ENCODE measurements around the gene UCMA. TPM values are rescaled to one million over a fixed set of nuclear protein-coding genes. Genes with fewer than 3 reads are reported as not detected.

UCMA gene
- total and polyA plus RNA-seq, 10 of the 15 experiments (the other 5 are each of a cell fraction or from before 2014, with no cell fraction given) = 0.15 TPM; not detected in 9

DNA sequence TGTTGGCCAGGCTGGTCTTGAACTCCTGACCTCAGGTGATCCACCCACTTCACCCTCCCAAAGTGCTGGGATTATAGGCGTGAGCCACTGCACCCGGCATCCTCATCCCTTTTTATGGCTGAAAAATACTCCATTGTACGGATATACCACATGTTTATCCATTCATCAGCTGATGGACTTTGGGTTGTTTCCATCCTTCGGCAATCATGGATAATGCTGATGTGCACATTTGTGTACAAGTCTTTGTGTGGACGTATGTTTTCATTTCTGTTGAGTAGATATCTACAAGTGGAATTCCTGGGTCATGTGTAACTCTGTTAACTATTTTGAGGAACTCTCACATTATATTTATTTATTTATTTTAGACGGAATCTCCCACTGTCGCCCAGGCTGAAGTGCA, 5.7 kb upstream of the UCMA start:
- Histone ChIP-seq H2AFZ (ENCODE audit: control insufficient read depth, low read depth, low read length) (no peak overlapping the region), H3K79me2 (ENCODE audit: control insufficient read depth, insufficient read depth, low read length) (no peaks in the 10 kb centered on the region), H3K27ac (ENCODE audit: control insufficient read depth, insufficient read depth) (no peak overlapping the region), H4K20me1 (ENCODE audit: control insufficient read depth, insufficient read depth) (no peaks in the 10 kb centered on the region), H3K27me3 (replicated peaks in 1 of 2; ENCODE audit: control insufficient read depth in 2 of 2, insufficient read depth in 2 of 2, low read length in 1 of 2) (no peaks in the 10 kb centered on the region), H3K9ac (ENCODE audit: control insufficient read depth, insufficient read depth, low read length) (no peak overlapping the region), H3K9me3 (replicated peaks; ENCODE audit: control insufficient read depth, insufficient read depth, low read length) (no peaks in the 10 kb centered on the region), H3K4me1 (ENCODE audit: control insufficient read depth, insufficient read depth, low read length) (no peaks in the 10 kb centered on the region), H3K4me3 (no peak overlapping the region), H3K36me3 (ENCODE audit: control insufficient read depth in 2 of 2, insufficient read depth in 2 of 2, low read length in 1 of 2) (no peaks in the 10 kb centered on the region), H3K4me2 (ENCODE audit: control insufficient read depth, insufficient read depth) (no peak overlapping the region)
- ChIA-PET RAD21 (ENCODE audit: unreplicated experiment) (no interaction called here), SMC1A (ENCODE audit: uncharacterized antibody, unreplicated experiment) (no interaction called here), POLR2A (no interaction called here), CTCF (no interaction called here)
- 70% methylated on average over 7 of the region's 7 CpGs for WGBS (ENCODE audit: insufficient coverage, insufficient replicate concordance, low lambda C conversion rate, missing lambda C conversion rate)
- FAIRE-seq = no peak
- no peak for ATAC-seq
- intact Hi-C loops (cut with micrococcal nuclease; ENCODE audit: unreplicated experiment) = no loop called here
- no peak for DNase-seq (ENCODE audit: low read depth, low spot score)
- BruUV-seq (replicated peaks) = no TSS peak
- TF ChIP-seq NFXL1 (IDR thresholded peaks at IDR 0.05; ENCODE audit: borderline replicate concordance) = no peak
- TF ChIP-seq YY1 (IDR thresholded peaks at IDR 0.05; ENCODE audit: low read depth, low read length) = no peak
- no peak for TF ChIP-seq EED (IDR thresholded peaks at IDR 0.05; ENCODE audit: low read depth)
- in situ Hi-C loops (cut with MboI) = no loop called here

DNA sequence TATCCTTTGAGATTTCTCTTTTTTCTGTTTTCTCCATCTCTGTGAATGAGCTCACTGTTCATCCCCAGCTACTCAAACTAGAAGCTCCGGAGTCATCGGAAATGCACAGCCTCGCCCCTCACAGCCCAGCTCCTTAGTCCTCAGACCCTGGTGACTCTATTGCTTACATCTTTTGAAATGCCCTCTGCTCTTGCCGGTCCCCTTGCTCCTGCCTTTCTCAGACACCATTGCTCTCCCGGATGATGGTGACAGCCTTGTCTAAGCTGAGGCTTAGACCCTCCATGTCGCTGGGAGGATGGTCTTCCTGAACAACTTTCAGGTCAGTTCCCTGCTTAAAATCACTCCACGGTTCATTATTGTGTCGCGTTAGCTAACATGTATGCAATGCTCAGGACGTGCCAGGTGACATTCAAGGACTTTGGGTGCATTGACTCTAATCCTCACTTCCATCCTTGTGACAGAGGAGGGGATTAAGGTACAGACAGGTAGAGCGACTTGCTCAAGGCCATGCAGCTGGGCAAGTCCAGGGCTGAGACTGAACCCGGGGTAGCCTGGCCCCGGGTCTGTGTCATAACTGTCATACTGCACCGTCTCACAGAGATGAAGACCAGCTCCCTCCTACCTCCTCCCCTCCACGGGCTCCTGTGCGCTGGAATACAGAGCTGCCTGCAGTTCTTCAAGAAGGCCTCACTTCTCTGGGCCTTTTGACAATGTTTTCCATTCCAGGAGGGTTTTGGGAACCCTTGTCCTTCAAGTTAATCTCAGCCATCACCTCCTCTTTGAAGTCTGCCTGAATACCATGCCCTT, 4.3 kb upstream of the UCMA start:
- no peaks in the 10 kb centered on the region for H3K4me1 ChIP-seq (ENCODE audit: control insufficient read depth, insufficient read depth, low read length)
- H3K4me3 ChIP-seq = no peak overlapping the region
- no peak for DNase-seq (ENCODE audit: low read depth, low spot score)
- ChIA-PET SMC1A (ENCODE audit: uncharacterized antibody, unreplicated experiment) (no interaction called here), RAD21 (ENCODE audit: unreplicated experiment) (no interaction called here), POLR2A (no interaction called here), CTCF (no interaction called here)
- no peaks in the 10 kb centered on the region for H3K9me3 ChIP-seq (replicated peaks; ENCODE audit: control insufficient read depth, insufficient read depth, low read length)
- BruUV-seq (replicated peaks) = no TSS peak
- H3K79me2 ChIP-seq (ENCODE audit: control insufficient read depth, insufficient read depth, low read length) = no peaks in the 10 kb centered on the region
- no peak overlapping the region for H3K4me2 ChIP-seq (ENCODE audit: control insufficient read depth, insufficient read depth)
- H3K27me3 ChIP-seq (replicated peaks in 1 of 2; ENCODE audit: control insufficient read depth in 2 of 2, insufficient read depth in 2 of 2, low read length in 1 of 2) = no peaks in the 10 kb centered on the region
- H3K36me3 ChIP-seq (ENCODE audit: control insufficient read depth in 2 of 2, insufficient read depth in 2 of 2, low read length in 1 of 2) = no peaks in the 10 kb centered on the region
- intact Hi-C loops (cut with micrococcal nuclease; ENCODE audit: unreplicated experiment) = no loop called here
- in situ Hi-C loops (cut with MboI) = no loop called here
- no peaks in the 10 kb centered on the region for H4K20me1 ChIP-seq (ENCODE audit: control insufficient read depth, insufficient read depth)
- no peak for ATAC-seq
- TF ChIP-seq, protein P1, sequence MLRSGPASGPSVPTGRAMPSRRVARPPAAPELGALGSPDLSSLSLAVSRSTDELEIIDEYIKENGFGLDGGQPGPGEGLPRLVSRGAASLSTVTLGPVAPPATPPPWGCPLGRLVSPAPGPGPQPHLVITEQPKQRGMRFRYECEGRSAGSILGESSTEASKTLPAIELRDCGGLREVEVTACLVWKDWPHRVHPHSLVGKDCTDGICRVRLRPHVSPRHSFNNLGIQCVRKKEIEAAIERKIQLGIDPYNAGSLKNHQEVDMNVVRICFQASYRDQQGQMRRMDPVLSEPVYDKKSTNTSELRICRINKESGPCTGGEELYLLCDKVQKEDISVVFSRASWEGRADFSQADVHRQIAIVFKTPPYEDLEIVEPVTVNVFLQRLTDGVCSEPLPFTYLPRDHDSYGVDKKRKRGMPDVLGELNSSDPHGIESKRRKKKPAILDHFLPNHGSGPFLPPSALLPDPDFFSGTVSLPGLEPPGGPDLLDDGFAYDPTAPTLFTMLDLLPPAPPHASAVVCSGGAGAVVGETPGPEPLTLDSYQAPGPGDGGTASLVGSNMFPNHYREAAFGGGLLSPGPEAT (IDR thresholded peaks at IDR 0.05; ENCODE audit: low read depth) = no peak
- TF ChIP-seq, protein P2, sequence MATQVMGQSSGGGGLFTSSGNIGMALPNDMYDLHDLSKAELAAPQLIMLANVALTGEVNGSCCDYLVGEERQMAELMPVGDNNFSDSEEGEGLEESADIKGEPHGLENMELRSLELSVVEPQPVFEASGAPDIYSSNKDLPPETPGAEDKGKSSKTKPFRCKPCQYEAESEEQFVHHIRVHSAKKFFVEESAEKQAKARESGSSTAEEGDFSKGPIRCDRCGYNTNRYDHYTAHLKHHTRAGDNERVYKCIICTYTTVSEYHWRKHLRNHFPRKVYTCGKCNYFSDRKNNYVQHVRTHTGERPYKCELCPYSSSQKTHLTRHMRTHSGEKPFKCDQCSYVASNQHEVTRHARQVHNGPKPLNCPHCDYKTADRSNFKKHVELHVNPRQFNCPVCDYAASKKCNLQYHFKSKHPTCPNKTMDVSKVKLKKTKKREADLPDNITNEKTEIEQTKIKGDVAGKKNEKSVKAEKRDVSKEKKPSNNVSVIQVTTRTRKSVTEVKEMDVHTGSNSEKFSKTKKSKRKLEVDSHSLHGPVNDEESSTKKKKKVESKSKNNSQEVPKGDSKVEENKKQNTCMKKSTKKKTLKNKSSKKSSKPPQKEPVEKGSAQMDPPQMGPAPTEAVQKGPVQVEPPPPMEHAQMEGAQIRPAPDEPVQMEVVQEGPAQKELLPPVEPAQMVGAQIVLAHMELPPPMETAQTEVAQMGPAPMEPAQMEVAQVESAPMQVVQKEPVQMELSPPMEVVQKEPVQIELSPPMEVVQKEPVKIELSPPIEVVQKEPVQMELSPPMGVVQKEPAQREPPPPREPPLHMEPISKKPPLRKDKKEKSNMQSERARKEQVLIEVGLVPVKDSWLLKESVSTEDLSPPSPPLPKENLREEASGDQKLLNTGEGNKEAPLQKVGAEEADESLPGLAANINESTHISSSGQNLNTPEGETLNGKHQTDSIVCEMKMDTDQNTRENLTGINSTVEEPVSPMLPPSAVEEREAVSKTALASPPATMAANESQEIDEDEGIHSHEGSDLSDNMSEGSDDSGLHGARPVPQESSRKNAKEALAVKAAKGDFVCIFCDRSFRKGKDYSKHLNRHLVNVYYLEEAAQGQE (IDR thresholded peaks at IDR 0.05; ENCODE audit: low read depth, low read length) = no peak
- TF ChIP-seq, protein P3, sequence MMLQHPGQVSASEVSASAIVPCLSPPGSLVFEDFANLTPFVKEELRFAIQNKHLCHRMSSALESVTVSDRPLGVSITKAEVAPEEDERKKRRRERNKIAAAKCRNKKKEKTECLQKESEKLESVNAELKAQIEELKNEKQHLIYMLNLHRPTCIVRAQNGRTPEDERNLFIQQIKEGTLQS (IDR thresholded peaks at IDR 0.05; ENCODE audit: borderline replicate concordance, extremely low read depth, low read depth, low read length) = no peak
- TF ChIP-seq RCOR1 (conservative IDR thresholded peaks at IDR 0.05; ENCODE audit: low read depth, low read length) (no peak), CREB1 (IDR thresholded peaks at IDR 0.05; ENCODE audit: low read depth) (no peak)
- no peak for FAIRE-seq
- 60% methylated on average over 16 of the region's 16 CpGs for whole genome bisulfite sequencing (ENCODE audit: insufficient coverage, insufficient replicate concordance, low lambda C conversion rate, missing lambda C conversion rate)
- H2AFZ ChIP-seq (ENCODE audit: control insufficient read depth, low read depth, low read length) = no peak overlapping the region
- H3K27ac ChIP-seq (ENCODE audit: control insufficient read depth, insufficient read depth) = no peak overlapping the region
- H3K9ac ChIP-seq (ENCODE audit: control insufficient read depth, insufficient read depth, low read length) = no peak overlapping the region
